GM23338 (cell line): Measurements from ENCODE around the gene DLX4. TPM values are rescaled to one million over a fixed set of nuclear protein-coding genes. Genes with fewer than 3 reads are reported as not detected.

Source experiments
- ATAC-seq: fragments of 200-7000 bp; cut with Tn5 transposase; 3 replicates; pipeline ENCODE4 v1.9.1; 2020
- DNase-seq: peaks from one replicate; pipeline ENCODE4 v3.0.0-alpha.2; 2015; ENCODE audit warnings: low spot score
- H2AFZ ChIP-seq: fragments of 200-600 bp; sonication (generic); 2 replicates; pipeline ENCODE4 v1.8.0; 2016; ENCODE audit warnings: antibody characterized with exemption, mild to moderate bottlenecking, moderate library complexity
- H3F3A ChIP-seq: fragments of 200-600 bp; sonication (generic); replicated peaks from 2 replicates; pipeline ENCODE4 v1.8.0; 2017; ENCODE audit warnings: antibody characterized with exemption, mixed run types, low read depth
- H3K27ac ChIP-seq: fragments of 200-600 bp; sonication (generic); 2 replicates; pipeline ENCODE4 v1.6.1; 2016; ENCODE audit warnings: low read depth
- H3K27me3 ChIP-seq: fragments of 200-600 bp; sonication (generic); 2 replicates; pipeline ENCODE4 v1.8.0; 2016; ENCODE audit warnings: mild to moderate bottlenecking, mixed run types, moderate library complexity; ENCODE audit not compliant: insufficient read depth
- H3K36me3 ChIP-seq: fragments of 200-600 bp; sonication (generic); 2 replicates; pipeline ENCODE4 v1.8.0; 2016; ENCODE audit warnings: mild to moderate bottlenecking; ENCODE audit not compliant: insufficient read depth
- H3K4me1 ChIP-seq: fragments of 200-600 bp; sonication (generic); 2 replicates; pipeline ENCODE4 v1.8.0; 2016; ENCODE audit warnings: mild to moderate bottlenecking, moderate library complexity; ENCODE audit not compliant: insufficient read depth
- H3K4me2 ChIP-seq: fragments of 200-600 bp; sonication (generic); 2 replicates; pipeline ENCODE4 v1.7.1; 2017; ENCODE audit warnings: mixed run types
- H3K4me3 ChIP-seq: fragments of 200-600 bp; sonication (generic); 2 replicates; pipeline ENCODE4 v1.6.1; 2016; ENCODE audit warnings: mixed run types
- H3K79me2 ChIP-seq: fragments of 200-600 bp; sonication (generic); replicated peaks from 2 replicates; pipeline ENCODE4 v1.8.0; 2017; ENCODE audit warnings: mild to moderate bottlenecking; ENCODE audit not compliant: insufficient read depth
- H3K9me2 ChIP-seq: fragments of 200-600 bp; sonication (generic); 2 replicates; pipeline ENCODE4 v1.8.0; 2017; ENCODE audit not compliant: insufficient read depth
- H4K20me1 ChIP-seq: fragments of 200-600 bp; sonication (generic); replicated peaks from 2 replicates; pipeline ENCODE4 v1.8.0; 2017; ENCODE audit warnings: mild to moderate bottlenecking; ENCODE audit not compliant: insufficient read depth
- H3K27ac Mint-ChIP-seq: 2 replicates; pipeline ENCODE4 v1.8.0; 2020; ENCODE audit warnings: inconsistent platforms, mild to moderate bottlenecking, moderate library complexity, mixed read lengths
- H3K27me3 Mint-ChIP-seq: 3 replicates; pipeline ENCODE4 v1.8.0; 2022; ENCODE audit warnings: low read depth, mild to moderate bottlenecking, moderate library complexity, mixed read lengths, inconsistent platforms; ENCODE audit not compliant: insufficient read depth, poor library complexity
- H3K36me3 Mint-ChIP-seq: 3 replicates; pipeline ENCODE4 v1.8.0; 2021; ENCODE audit warnings: low read depth, mild to moderate bottlenecking, inconsistent platforms, moderate library complexity, mixed read lengths
- H3K4me1 Mint-ChIP-seq: 3 replicates; pipeline ENCODE4 v1.8.0; 2020; ENCODE audit warnings: mild to moderate bottlenecking, inconsistent platforms, mixed read lengths
- H3K4me3 Mint-ChIP-seq: 3 replicates; pipeline ENCODE4 v1.8.0; 2021; ENCODE audit warnings: moderate library complexity, mild to moderate bottlenecking, inconsistent platforms, mixed read lengths
- H3K9me3 Mint-ChIP-seq: 3 replicates; pipeline ENCODE4 v1.8.0; 2020; ENCODE audit warnings: moderate library complexity, mild to moderate bottlenecking, inconsistent platforms, mixed read lengths
- CREB1 ChIP-seq: fragments of 250-450 bp; sonication (Bioruptor Pico); IDR thresholded peaks from 2 replicates; pipeline ENCODE4 v1.5.0; 2020; ENCODE audit warnings: low read depth, mild to moderate bottlenecking, moderate library complexity
- EZH2 ChIP-seq: fragments of 200-600 bp; sonication (generic); IDR thresholded peaks from one replicate; pipeline ENCODE4 v1.8.0; 2017; ENCODE audit warnings: antibody characterized with exemption, mild to moderate bottlenecking, low read depth; ENCODE audit not compliant: unreplicated experiment
- JUNB ChIP-seq: IDR thresholded peaks from one replicate; pipeline ENCODE4 v1.6.1; 2016; ENCODE audit warnings: antibody characterized with exemption; ENCODE audit not compliant: unreplicated experiment
- NANOG ChIP-seq: IDR thresholded peaks from 2 replicates; pipeline ENCODE4 v1.6.1; 2016; ENCODE audit warnings: antibody characterized with exemption, borderline replicate concordance
- POLR2AphosphoS5 ChIP-seq: IDR thresholded peaks from 2 replicates; pipeline ENCODE4 v1.6.1; 2016; ENCODE audit warnings: antibody characterized with exemption, low read depth
- STAT1 ChIP-seq: IDR thresholded peaks from one replicate; pipeline ENCODE4 v1.6.1; 2016; ENCODE audit warnings: antibody characterized with exemption; ENCODE audit not compliant: unreplicated experiment
- ZNF114 ChIP-seq: fragments of 250-450 bp; sonication (Bioruptor Pico); IDR thresholded peaks from 2 replicates; pipeline ENCODE4 v1.5.0; 2020; ENCODE audit warnings: mild to moderate bottlenecking, moderate library complexity
- ZNF331 ChIP-seq: fragments of 250-450 bp; sonication (Bioruptor Pico); IDR thresholded peaks from 2 replicates; pipeline ENCODE4 v1.5.0; 2020; ENCODE audit warnings: low read depth, mild to moderate bottlenecking, moderate library complexity
- polyA plus RNA-seq: library from polyadenylated mRNA; unstranded; fragments of >200 nt; fragmentation: Nextera tagmentation; extraction: Ambion mirVana; gene quantifications from 2 replicates; pipeline ENCODE4 v1.2.1, GENCODE V29; 2016
- total RNA-seq: library from RNA; depleted of rRNA; stranded (reverse); fragments of >200 nt; shearing (Covaris generic); gene quantifications from 2 replicates; pipeline ENCODE4 v1.2.3, GENCODE V29; 2014
- TF ChIP-seq, protein P1 (sequence below): fragments of 250-450 bp; sonication (Bioruptor Pico); IDR thresholded peaks from 2 replicates; pipeline ENCODE4 v1.5.0; 2020; ENCODE audit warnings: mild to moderate bottlenecking, moderate library complexity
- TF ChIP-seq, protein P2 (sequence below): IDR thresholded peaks from one replicate; pipeline ENCODE4 v1.6.1; 2018; ENCODE audit warnings: antibody characterized with exemption; ENCODE audit not compliant: unreplicated experiment
- TF ChIP-seq, protein P3 (sequence below): IDR thresholded peaks from 2 replicates; pipeline ENCODE4 v1.6.1; 2016; ENCODE audit warnings: antibody characterized with exemption

Gene DLX4
- total and polyA plus RNA-seq, 2 experiments from 2014 or later = 0.10 to 0.79 TPM

DNA sequence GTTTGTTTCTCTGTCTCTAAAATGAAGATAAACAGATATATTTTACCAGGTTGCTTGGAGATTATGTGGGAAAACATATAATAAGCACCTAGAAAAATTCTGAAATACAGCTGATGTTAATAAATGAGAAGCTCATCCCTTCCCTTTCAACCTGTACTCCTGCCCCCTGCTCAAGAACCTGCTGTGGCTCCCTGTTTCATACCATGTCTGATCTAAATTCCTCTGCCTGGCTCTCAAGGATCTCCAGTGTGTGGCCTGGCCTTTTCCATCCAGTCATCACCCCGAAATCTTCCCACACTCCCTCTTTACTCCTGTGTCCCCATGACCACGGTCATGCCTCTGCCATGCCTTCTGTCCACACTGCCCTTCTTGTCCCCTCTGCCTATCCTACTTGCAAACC is 19.4 kb upstream of the DLX4 start (continued):
- TF ChIP-seq, protein P1, sequence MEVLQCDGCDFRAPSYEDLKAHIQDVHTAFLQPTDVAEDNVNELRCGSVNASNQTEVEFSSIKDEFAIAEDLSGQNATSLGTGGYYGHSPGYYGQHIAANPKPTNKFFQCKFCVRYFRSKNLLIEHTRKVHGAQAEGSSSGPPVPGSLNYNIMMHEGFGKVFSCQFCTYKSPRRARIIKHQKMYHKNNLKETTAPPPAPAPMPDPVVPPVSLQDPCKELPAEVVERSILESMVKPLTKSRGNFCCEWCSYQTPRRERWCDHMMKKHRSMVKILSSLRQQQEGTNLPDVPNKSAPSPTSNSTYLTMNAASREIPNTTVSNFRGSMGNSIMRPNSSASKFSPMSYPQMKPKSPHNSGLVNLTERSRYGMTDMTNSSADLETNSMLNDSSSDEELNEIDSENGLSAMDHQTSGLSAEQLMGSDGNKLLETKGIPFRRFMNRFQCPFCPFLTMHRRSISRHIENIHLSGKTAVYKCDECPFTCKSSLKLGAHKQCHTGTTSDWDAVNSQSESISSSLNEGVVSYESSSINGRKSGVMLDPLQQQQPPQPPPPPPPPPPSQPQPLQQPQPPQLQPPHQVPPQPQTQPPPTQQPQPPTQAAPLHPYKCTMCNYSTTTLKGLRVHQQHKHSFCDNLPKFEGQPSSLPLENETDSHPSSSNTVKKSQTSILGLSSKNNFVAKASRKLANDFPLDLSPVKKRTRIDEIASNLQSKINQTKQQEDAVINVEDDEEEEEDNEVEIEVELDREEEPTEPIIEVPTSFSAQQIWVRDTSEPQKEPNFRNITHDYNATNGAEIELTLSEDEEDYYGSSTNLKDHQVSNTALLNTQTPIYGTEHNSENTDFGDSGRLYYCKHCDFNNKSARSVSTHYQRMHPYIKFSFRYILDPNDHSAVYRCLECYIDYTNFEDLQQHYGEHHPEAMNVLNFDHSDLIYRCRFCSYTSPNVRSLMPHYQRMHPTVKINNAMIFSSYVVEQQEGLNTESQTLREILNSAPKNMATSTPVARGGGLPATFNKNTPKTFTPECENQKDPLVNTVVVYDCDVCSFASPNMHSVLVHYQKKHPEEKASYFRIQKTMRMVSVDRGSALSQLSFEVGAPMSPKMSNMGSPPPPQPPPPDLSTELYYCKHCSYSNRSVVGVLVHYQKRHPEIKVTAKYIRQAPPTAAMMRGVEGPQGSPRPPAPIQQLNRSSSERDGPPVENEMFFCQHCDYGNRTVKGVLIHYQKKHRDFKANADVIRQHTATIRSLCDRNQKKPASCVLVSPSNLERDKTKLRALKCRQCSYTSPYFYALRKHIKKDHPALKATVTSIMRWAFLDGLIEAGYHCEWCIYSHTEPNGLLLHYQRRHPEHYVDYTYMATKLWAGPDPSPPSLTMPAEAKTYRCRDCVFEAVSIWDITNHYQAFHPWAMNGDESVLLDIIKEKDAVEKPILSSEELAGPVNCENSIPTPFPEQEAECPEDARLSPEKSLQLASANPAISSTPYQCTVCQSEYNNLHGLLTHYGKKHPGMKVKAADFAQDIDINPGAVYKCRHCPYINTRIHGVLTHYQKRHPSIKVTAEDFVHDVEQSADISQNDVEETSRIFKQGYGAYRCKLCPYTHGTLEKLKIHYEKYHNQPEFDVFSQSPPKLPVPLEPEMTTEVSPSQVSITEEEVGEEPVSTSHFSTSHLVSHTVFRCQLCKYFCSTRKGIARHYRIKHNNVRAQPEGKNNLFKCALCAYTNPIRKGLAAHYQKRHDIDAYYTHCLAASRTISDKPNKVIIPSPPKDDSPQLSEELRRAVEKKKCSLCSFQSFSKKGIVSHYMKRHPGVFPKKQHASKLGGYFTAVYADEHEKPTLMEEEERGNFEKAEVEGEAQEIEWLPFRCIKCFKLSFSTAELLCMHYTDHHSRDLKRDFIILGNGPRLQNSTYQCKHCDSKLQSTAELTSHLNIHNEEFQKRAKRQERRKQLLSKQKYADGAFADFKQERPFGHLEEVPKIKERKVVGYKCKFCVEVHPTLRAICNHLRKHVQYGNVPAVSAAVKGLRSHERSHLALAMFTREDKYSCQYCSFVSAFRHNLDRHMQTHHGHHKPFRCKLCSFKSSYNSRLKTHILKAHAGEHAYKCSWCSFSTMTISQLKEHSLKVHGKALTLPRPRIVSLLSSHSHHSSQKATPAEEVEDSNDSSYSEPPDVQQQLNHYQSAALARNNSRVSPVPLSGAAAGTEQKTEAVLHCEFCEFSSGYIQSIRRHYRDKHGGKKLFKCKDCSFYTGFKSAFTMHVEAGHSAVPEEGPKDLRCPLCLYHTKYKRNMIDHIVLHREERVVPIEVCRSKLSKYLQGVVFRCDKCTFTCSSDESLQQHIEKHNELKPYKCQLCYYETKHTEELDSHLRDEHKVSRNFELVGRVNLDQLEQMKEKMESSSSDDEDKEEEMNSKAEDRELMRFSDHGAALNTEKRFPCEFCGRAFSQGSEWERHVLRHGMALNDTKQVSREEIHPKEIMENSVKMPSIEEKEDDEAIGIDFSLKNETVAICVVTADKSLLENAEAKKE (CRISPR knock-in tag) = no peak
- no peak for TF ChIP-seq CREB1 (CRISPR knock-in tag)

DNA sequence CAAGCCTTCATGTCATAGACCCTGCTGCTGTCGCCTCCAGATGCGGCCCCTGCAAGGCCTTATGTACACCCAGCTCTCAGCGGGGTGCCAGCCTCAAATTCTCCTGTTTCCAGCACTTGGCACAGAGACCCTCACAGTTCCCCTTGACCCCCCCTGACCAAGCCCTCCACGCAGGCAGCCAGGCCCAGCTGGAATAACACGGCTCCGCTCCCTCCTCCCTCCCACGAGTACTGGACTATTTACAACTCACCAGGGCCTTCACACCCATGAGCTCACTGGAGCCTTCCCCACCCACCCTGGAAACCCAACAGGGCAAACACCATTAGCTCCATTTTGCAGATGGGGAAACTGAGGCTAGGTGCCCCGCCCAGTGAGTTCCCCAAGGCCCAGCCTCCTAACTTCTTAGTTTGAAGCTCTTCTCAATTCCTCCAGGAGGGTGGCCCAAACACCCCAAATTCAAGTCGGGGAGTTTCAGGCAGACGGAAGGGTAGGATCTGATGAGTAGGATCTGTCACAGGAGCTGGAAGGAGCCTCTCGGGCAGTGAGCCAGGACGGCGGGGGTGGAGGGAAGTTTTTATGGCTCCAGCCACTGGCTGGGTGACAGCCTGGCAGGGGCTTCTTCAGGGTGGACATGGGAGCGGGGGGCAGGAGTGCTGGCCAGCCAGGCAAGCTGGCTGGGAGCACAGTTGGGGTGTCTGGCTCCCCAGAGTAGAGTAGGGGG is 17.5 kb upstream of the DLX4 start:
- Mint-ChIP-seq H3K36me3 (no peaks in the 10 kb centered on the region), H3K27ac (no peak overlapping the region), H3K9me3 (no peaks in the 10 kb centered on the region), H3K27me3 (peaks cover 17% of the 10 kb centered on the region), H3K4me3 (no peak overlapping the region), H3K4me1 (peaks cover 12% of the 10 kb centered on the region; the same call in 2 of the 3 replicates)
- no peak for DNase-seq
- no peak overlapping the region for H2AFZ ChIP-seq
- H3K36me3 ChIP-seq = no peaks in the 10 kb centered on the region
- no peak overlapping the region for H3K27ac ChIP-seq
- peaks cover 3% of the 10 kb centered on the region; the same call in 1 of the 2 replicates for H3K27me3 ChIP-seq
- H3K4me2 ChIP-seq = no peak overlapping the region
- H3K4me1 ChIP-seq = no peaks in the 10 kb centered on the region; the same call in 1 of the 2 replicates
- H3K9me2 ChIP-seq = no peaks in the 10 kb centered on the region
- ATAC-seq = no peak
- no peaks in the 10 kb centered on the region for H3K79me2 ChIP-seq
- H3F3A ChIP-seq = no peaks in the 10 kb centered on the region
- no peaks in the 10 kb centered on the region for H4K20me1 ChIP-seq
- no peak overlapping the region for H3K4me3 ChIP-seq
- TF ChIP-seq, protein P2, sequence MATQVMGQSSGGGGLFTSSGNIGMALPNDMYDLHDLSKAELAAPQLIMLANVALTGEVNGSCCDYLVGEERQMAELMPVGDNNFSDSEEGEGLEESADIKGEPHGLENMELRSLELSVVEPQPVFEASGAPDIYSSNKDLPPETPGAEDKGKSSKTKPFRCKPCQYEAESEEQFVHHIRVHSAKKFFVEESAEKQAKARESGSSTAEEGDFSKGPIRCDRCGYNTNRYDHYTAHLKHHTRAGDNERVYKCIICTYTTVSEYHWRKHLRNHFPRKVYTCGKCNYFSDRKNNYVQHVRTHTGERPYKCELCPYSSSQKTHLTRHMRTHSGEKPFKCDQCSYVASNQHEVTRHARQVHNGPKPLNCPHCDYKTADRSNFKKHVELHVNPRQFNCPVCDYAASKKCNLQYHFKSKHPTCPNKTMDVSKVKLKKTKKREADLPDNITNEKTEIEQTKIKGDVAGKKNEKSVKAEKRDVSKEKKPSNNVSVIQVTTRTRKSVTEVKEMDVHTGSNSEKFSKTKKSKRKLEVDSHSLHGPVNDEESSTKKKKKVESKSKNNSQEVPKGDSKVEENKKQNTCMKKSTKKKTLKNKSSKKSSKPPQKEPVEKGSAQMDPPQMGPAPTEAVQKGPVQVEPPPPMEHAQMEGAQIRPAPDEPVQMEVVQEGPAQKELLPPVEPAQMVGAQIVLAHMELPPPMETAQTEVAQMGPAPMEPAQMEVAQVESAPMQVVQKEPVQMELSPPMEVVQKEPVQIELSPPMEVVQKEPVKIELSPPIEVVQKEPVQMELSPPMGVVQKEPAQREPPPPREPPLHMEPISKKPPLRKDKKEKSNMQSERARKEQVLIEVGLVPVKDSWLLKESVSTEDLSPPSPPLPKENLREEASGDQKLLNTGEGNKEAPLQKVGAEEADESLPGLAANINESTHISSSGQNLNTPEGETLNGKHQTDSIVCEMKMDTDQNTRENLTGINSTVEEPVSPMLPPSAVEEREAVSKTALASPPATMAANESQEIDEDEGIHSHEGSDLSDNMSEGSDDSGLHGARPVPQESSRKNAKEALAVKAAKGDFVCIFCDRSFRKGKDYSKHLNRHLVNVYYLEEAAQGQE = no peak
- TF ChIP-seq ZNF114 (CRISPR knock-in tag) (no peak), STAT1 (no peak), CREB1 (CRISPR knock-in tag) (no peak), ZNF331 (CRISPR knock-in tag) (no peak), EZH2 (no peak), POLR2AphosphoS5 (no peak), NANOG (no peak), JUNB (no peak)
- TF ChIP-seq, protein P3, sequence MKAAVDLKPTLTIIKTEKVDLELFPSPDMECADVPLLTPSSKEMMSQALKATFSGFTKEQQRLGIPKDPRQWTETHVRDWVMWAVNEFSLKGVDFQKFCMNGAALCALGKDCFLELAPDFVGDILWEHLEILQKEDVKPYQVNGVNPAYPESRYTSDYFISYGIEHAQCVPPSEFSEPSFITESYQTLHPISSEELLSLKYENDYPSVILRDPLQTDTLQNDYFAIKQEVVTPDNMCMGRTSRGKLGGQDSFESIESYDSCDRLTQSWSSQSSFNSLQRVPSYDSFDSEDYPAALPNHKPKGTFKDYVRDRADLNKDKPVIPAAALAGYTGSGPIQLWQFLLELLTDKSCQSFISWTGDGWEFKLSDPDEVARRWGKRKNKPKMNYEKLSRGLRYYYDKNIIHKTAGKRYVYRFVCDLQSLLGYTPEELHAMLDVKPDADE = no peak
